Measurements from ENCODE around the gene NOTCH3.

GRCh38 chr19:15249528-15249874 lies 48.7 kb upstream of the NOTCH3 start:
- TF ChIP-seq CTCF (IDR thresholded peaks at IDR 0.05; ENCODE audit: low read length) (no peak), EZH2 (optimal IDR thresholded peaks at IDR 0.05; ENCODE audit: low read depth, low read length) (no peak)

Measured in MM.1S (cell line).